Progenitor cell of endocrine pancreas (in vitro differentiated cells): ENCODE data around the gene VTCN1. TPM values are rescaled to one million over a fixed set of nuclear protein-coding genes. Genes with fewer than 3 reads are reported as not detected.

ENCODE experiments used
- DNase-seq: peaks from one replicate; pipeline ENCODE4 v3.0.0; 2021; ENCODE audit warnings: low spot score; ENCODE audit not compliant: unreplicated experiment
- H3K27ac Mint-ChIP-seq: 2 replicates; pipeline ENCODE4 v1.8.0; 2021; ENCODE audit warnings: mild to moderate bottlenecking, moderate library complexity, mixed read lengths
- H3K27me3 Mint-ChIP-seq: 2 replicates; pipeline ENCODE4 v1.8.0; 2021; ENCODE audit warnings: mixed read lengths
- H3K36me3 Mint-ChIP-seq: 2 replicates; pipeline ENCODE4 v1.8.0; 2022; ENCODE audit warnings: mixed read lengths; ENCODE audit not compliant: insufficient read depth
- H3K4me1 Mint-ChIP-seq: 2 replicates; pipeline ENCODE4 v1.8.0; 2021; ENCODE audit warnings: low read depth, mixed read lengths
- H3K4me3 Mint-ChIP-seq: 2 replicates; pipeline ENCODE4 v1.8.0; 2021; ENCODE audit warnings: low read depth, mild to moderate bottlenecking, moderate library complexity, mixed read lengths
- H3K9me3 Mint-ChIP-seq: 2 replicates; pipeline ENCODE4 v1.8.0; 2021; ENCODE audit warnings: low read depth, mixed read lengths
- CTCF ChIP-seq: fragments of 200-600 bp; sonication (generic); IDR thresholded peaks from one replicate; pipeline ENCODE4 v1.5.0; 2021; ENCODE audit warnings: antibody characterized with exemption, mild to moderate bottlenecking; ENCODE audit not compliant: unreplicated experiment
- total RNA-seq: library from RNA; stranded (reverse); gene quantifications from 2 replicates; pipeline ENCODE4 v1.2.1, GENCODE V29; 2021

The VTCN1 gene
- total RNA-seq, 1 donor from 2014 or later: 1.4 TPM

- Mint-ChIP-seq H3K36me3 (no peaks in the 10 kb centered on the region), H3K27me3 (no peaks in the 10 kb centered on the region), H3K4me3 (no peak overlapping the region), H3K27ac (no peak overlapping the region), H3K4me1 (peaks cover 21% of the 10 kb centered on the region), H3K9me3 (no peaks in the 10 kb centered on the region)
- no peak for DNase-seq
- no peak for TF ChIP-seq CTCF
These were observed 68.5 kb downstream of the VTCN1 start for GRCh38 chr1:117142200-117142599.

- Mint-ChIP-seq H3K27me3 (no peaks in the 10 kb centered on the region), H3K4me3 (no peak overlapping the region), H3K36me3 (no peaks in the 10 kb centered on the region), H3K4me1 (peaks cover 15% of the 10 kb centered on the region), H3K9me3 (no peaks in the 10 kb centered on the region), H3K27ac (no peak overlapping the region)
- DNase-seq: no peak
- TF ChIP-seq CTCF: no peak
These were observed 72.2 kb downstream of the VTCN1 start for GRCh38 chr1:117138561-117138960.

- Mint-ChIP-seq H3K27me3 (no peaks in the 10 kb centered on the region), H3K4me1 (peaks cover 11% of the 10 kb centered on the region), H3K27ac (no peak overlapping the region), H3K36me3 (no peaks in the 10 kb centered on the region), H3K9me3 (no peaks in the 10 kb centered on the region), H3K4me3 (no peak overlapping the region)
- no peak for DNase-seq
- TF ChIP-seq CTCF: no peak
These were observed 72.6 kb downstream of the VTCN1 start for GRCh38 chr1:117138106-117138505.

GRCh38 chr1:117137281-117137855 is 73.4 kb downstream of the VTCN1 start:
- no peak overlapping the region for H3K4me3 Mint-ChIP-seq
- H3K4me1 Mint-ChIP-seq: peaks cover 11% of the 10 kb centered on the region
- H3K27ac Mint-ChIP-seq: no peak overlapping the region
- no peak for DNase-seq
- no peaks in the 10 kb centered on the region for H3K27me3 Mint-ChIP-seq
- no peaks in the 10 kb centered on the region for H3K36me3 Mint-ChIP-seq
- TF ChIP-seq CTCF: no peak
- H3K9me3 Mint-ChIP-seq: no peaks in the 10 kb centered on the region

GRCh38 chr1:117136749-117137148 is 74.0 kb downstream of the VTCN1 start:
- Mint-ChIP-seq H3K4me1 (peaks cover 11% of the 10 kb centered on the region), H3K4me3 (no peak overlapping the region), H3K27me3 (no peaks in the 10 kb centered on the region), H3K36me3 (no peaks in the 10 kb centered on the region), H3K9me3 (no peaks in the 10 kb centered on the region), H3K27ac (no peak overlapping the region)
- no peak for DNase-seq
- no peak for TF ChIP-seq CTCF
